GM23338 (cell line): ENCODE data around the gene EGF. TPM values are rescaled to one million over a fixed set of nuclear protein-coding genes. Genes with fewer than 3 reads are reported as not detected.

ENCODE experiments used
- ATAC-seq: fragments of 200-7000 bp; cut with Tn5 transposase; 3 replicates; pipeline ENCODE4 v1.9.1; 2020
- DNase-seq: peaks from one replicate; pipeline ENCODE4 v3.0.0-alpha.2; 2015; ENCODE audit warnings: low spot score
- H2AFZ ChIP-seq: fragments of 200-600 bp; sonication (generic); 2 replicates; pipeline ENCODE4 v1.8.0; 2016; ENCODE audit warnings: antibody characterized with exemption, mild to moderate bottlenecking, moderate library complexity
- H3F3A ChIP-seq: fragments of 200-600 bp; sonication (generic); replicated peaks from 2 replicates; pipeline ENCODE4 v1.8.0; 2017; ENCODE audit warnings: antibody characterized with exemption, mixed run types, low read depth
- H3K27ac ChIP-seq: fragments of 200-600 bp; sonication (generic); 2 replicates; pipeline ENCODE4 v1.6.1; 2016; ENCODE audit warnings: low read depth
- H3K27me3 ChIP-seq: fragments of 200-600 bp; sonication (generic); 2 replicates; pipeline ENCODE4 v1.8.0; 2016; ENCODE audit warnings: mild to moderate bottlenecking, mixed run types, moderate library complexity; ENCODE audit not compliant: insufficient read depth
- H3K36me3 ChIP-seq: fragments of 200-600 bp; sonication (generic); 2 replicates; pipeline ENCODE4 v1.8.0; 2016; ENCODE audit warnings: mild to moderate bottlenecking; ENCODE audit not compliant: insufficient read depth
- H3K4me1 ChIP-seq: fragments of 200-600 bp; sonication (generic); 2 replicates; pipeline ENCODE4 v1.8.0; 2016; ENCODE audit warnings: mild to moderate bottlenecking, moderate library complexity; ENCODE audit not compliant: insufficient read depth
- H3K4me2 ChIP-seq: fragments of 200-600 bp; sonication (generic); 2 replicates; pipeline ENCODE4 v1.7.1; 2017; ENCODE audit warnings: mixed run types
- H3K4me3 ChIP-seq: fragments of 200-600 bp; sonication (generic); 2 replicates; pipeline ENCODE4 v1.6.1; 2016; ENCODE audit warnings: mixed run types
- H3K79me2 ChIP-seq: fragments of 200-600 bp; sonication (generic); replicated peaks from 2 replicates; pipeline ENCODE4 v1.8.0; 2017; ENCODE audit warnings: mild to moderate bottlenecking; ENCODE audit not compliant: insufficient read depth
- H3K9me2 ChIP-seq: fragments of 200-600 bp; sonication (generic); 2 replicates; pipeline ENCODE4 v1.8.0; 2017; ENCODE audit not compliant: insufficient read depth
- H4K20me1 ChIP-seq: fragments of 200-600 bp; sonication (generic); replicated peaks from 2 replicates; pipeline ENCODE4 v1.8.0; 2017; ENCODE audit warnings: mild to moderate bottlenecking; ENCODE audit not compliant: insufficient read depth
- H3K27ac Mint-ChIP-seq: 2 replicates; pipeline ENCODE4 v1.8.0; 2020; ENCODE audit warnings: inconsistent platforms, mild to moderate bottlenecking, moderate library complexity, mixed read lengths
- H3K27me3 Mint-ChIP-seq: 3 replicates; pipeline ENCODE4 v1.8.0; 2022; ENCODE audit warnings: low read depth, mild to moderate bottlenecking, moderate library complexity, mixed read lengths, inconsistent platforms; ENCODE audit not compliant: insufficient read depth, poor library complexity
- H3K36me3 Mint-ChIP-seq: 3 replicates; pipeline ENCODE4 v1.8.0; 2021; ENCODE audit warnings: low read depth, mild to moderate bottlenecking, inconsistent platforms, moderate library complexity, mixed read lengths
- H3K4me1 Mint-ChIP-seq: 3 replicates; pipeline ENCODE4 v1.8.0; 2020; ENCODE audit warnings: mild to moderate bottlenecking, inconsistent platforms, mixed read lengths
- H3K4me3 Mint-ChIP-seq: 3 replicates; pipeline ENCODE4 v1.8.0; 2021; ENCODE audit warnings: moderate library complexity, mild to moderate bottlenecking, inconsistent platforms, mixed read lengths
- H3K9me3 Mint-ChIP-seq: 3 replicates; pipeline ENCODE4 v1.8.0; 2020; ENCODE audit warnings: moderate library complexity, mild to moderate bottlenecking, inconsistent platforms, mixed read lengths
- CREB1 ChIP-seq: fragments of 250-450 bp; sonication (Bioruptor Pico); IDR thresholded peaks from 2 replicates; pipeline ENCODE4 v1.5.0; 2020; ENCODE audit warnings: low read depth, mild to moderate bottlenecking, moderate library complexity
- CTCF ChIP-seq, 2 experiments: fragments of 200-600 bp in 1 of 2; sonication (generic) in 1 of 2; conservative IDR thresholded peaks; 2 replicates each; pipeline versions ENCODE4 v1.5.1 to v1.6.1; 2016 to 2017; ENCODE audit warnings: antibody characterized with exemption in 2 of 2, low read depth in 2 of 2, mild to moderate bottlenecking in 2 of 2, moderate library complexity in 1 of 2
- ETS1 ChIP-seq: IDR thresholded peaks from 2 replicates; pipeline ENCODE4 v1.6.1; 2016; ENCODE audit warnings: antibody characterized with exemption
- EZH2 ChIP-seq: fragments of 200-600 bp; sonication (generic); IDR thresholded peaks from one replicate; pipeline ENCODE4 v1.8.0; 2017; ENCODE audit warnings: antibody characterized with exemption, mild to moderate bottlenecking, low read depth; ENCODE audit not compliant: unreplicated experiment
- EZH2phosphoT487 ChIP-seq: fragments of 200-600 bp; sonication (generic); IDR thresholded peaks from one replicate; pipeline ENCODE4 v1.8.1; 2018; ENCODE audit warnings: antibody characterized with exemption; ENCODE audit not compliant: unreplicated experiment
- JUNB ChIP-seq: IDR thresholded peaks from one replicate; pipeline ENCODE4 v1.6.1; 2016; ENCODE audit warnings: antibody characterized with exemption; ENCODE audit not compliant: unreplicated experiment
- NANOG ChIP-seq: IDR thresholded peaks from 2 replicates; pipeline ENCODE4 v1.6.1; 2016; ENCODE audit warnings: antibody characterized with exemption, borderline replicate concordance
- POLR2AphosphoS5 ChIP-seq: IDR thresholded peaks from 2 replicates; pipeline ENCODE4 v1.6.1; 2016; ENCODE audit warnings: antibody characterized with exemption, low read depth
- REST ChIP-seq: IDR thresholded peaks from one replicate; pipeline ENCODE4 v1.6.1; 2018; ENCODE audit warnings: antibody characterized with exemption; ENCODE audit not compliant: unreplicated experiment
- STAT1 ChIP-seq: IDR thresholded peaks from one replicate; pipeline ENCODE4 v1.6.1; 2016; ENCODE audit warnings: antibody characterized with exemption; ENCODE audit not compliant: unreplicated experiment
- ZNF114 ChIP-seq: fragments of 250-450 bp; sonication (Bioruptor Pico); IDR thresholded peaks from 2 replicates; pipeline ENCODE4 v1.5.0; 2020; ENCODE audit warnings: mild to moderate bottlenecking, moderate library complexity
- ZNF331 ChIP-seq: fragments of 250-450 bp; sonication (Bioruptor Pico); IDR thresholded peaks from 2 replicates; pipeline ENCODE4 v1.5.0; 2020; ENCODE audit warnings: low read depth, mild to moderate bottlenecking, moderate library complexity
- ZNF462 ChIP-seq: fragments of 250-450 bp; sonication (Bioruptor Pico); IDR thresholded peaks from 2 replicates; pipeline ENCODE4 v1.5.0; 2020; ENCODE audit warnings: mild to moderate bottlenecking, moderate library complexity
- polyA plus RNA-seq: library from polyadenylated mRNA; unstranded; fragments of >200 nt; fragmentation: Nextera tagmentation; extraction: Ambion mirVana; gene quantifications from 2 replicates; pipeline ENCODE4 v1.2.1, GENCODE V29; 2016
- total RNA-seq: library from RNA; depleted of rRNA; stranded (reverse); fragments of >200 nt; shearing (Covaris generic); gene quantifications from 2 replicates; pipeline ENCODE4 v1.2.3, GENCODE V29; 2014

The EGF gene
- total and polyA plus RNA-seq, 2 experiments from 2014 or later = 1.4 to 3.0 TPM

- no peaks in the 10 kb centered on the region for H3F3A ChIP-seq
- no peaks in the 10 kb centered on the region for H3K9me3 Mint-ChIP-seq
- H3K27me3 Mint-ChIP-seq = no peaks in the 10 kb centered on the region
- H3K4me3 Mint-ChIP-seq = no peak overlapping the region
- no peak overlapping the region for H3K27ac ChIP-seq
- no peak overlapping the region for H3K27ac Mint-ChIP-seq
- no peak overlapping the region for H2AFZ ChIP-seq
- ATAC-seq (no peak), DNase-seq (no peak)
- no peak overlapping the region for H3K4me2 ChIP-seq
- H3K4me1 Mint-ChIP-seq = peaks cover 11% of the 10 kb centered on the region
- no peaks in the 10 kb centered on the region for H3K27me3 ChIP-seq
- H3K36me3 Mint-ChIP-seq = no peaks in the 10 kb centered on the region
- H3K9me2 ChIP-seq = no peaks in the 10 kb centered on the region; the same call in 1 of the 2 replicates
- H3K36me3 ChIP-seq = no peaks in the 10 kb centered on the region
- H3K79me2 ChIP-seq = no peaks in the 10 kb centered on the region
- TF ChIP-seq CTCF (conservative IDR thresholded peaks at IDR 0.05; ENCODE audit: low read depth in 2 of 2) = no peak
- no peak for TF ChIP-seq POLR2AphosphoS5
- no peak for TF ChIP-seq REST
- no peak for TF ChIP-seq ZNF331 (CRISPR knock-in tag)
- TF ChIP-seq ZNF114 = no peak
- TF ChIP-seq EZH2phosphoT487 = no peak
- no peak for TF ChIP-seq EZH2
- TF ChIP-seq ETS1 = no peak
- TF ChIP-seq CREB1 (CRISPR knock-in tag) = no peak
- TF ChIP-seq ZNF462 (CRISPR knock-in tag) = no peak
- TF ChIP-seq STAT1 = no peak
- no peak for TF ChIP-seq JUNB
- no peak for TF ChIP-seq NANOG
- no peaks in the 10 kb centered on the region for H4K20me1 ChIP-seq
- H3K4me3 ChIP-seq = no peak overlapping the region
- H3K4me1 ChIP-seq = no peaks in the 10 kb centered on the region
These were observed 121.3 kb downstream of the EGF start for GRCh38 chr4:110034026-110034393.
